Endothelial cell of umbilical vein (primary cell): ENCODE results near the gene HDAC4. TPM values are rescaled to one million over a fixed set of nuclear protein-coding genes. Genes with fewer than 3 reads are reported as not detected.

Source experiments
- BruUV-seq: library from RNA; stranded (reverse); fragments of 400-500 nt; replicated peaks from 2 replicates; lab custom pipeline; 2021; lab: Mats Ljungman, UMichigan
- CTCF ChIA-PET: fragments of 300-600, 350-600 bp; sonication (Branson Sonifier 250); formaldehyde crosslinking; loops from one replicate; lab custom pipeline; 2021; ENCODE audit warnings: antibody characterized with exemption, inconsistent platforms; lab: Charles Lee
- POLR2A ChIA-PET: fragments of 300-600, 350-600 bp; sonication (Branson Sonifier 250); formaldehyde crosslinking; loops from one replicate; lab custom pipeline; 2021; ENCODE audit warnings: antibody characterized with exemption, inconsistent platforms; lab: Charles Lee
- DNase-seq: peaks from one replicate; pipeline ENCODE4 v3.0.0-alpha.2; 2011; ENCODE audit warnings: low read depth, low spot score
- FAIRE-seq: peaks from 2 replicates; lab custom pipeline; 2011; peaks lifted over from hg19 to GRCh38; lab: Jason Lieb, UNC
- H2AFZ ChIP-seq: 2 replicates; pipeline ENCODE4 v1.6.0; 2012; ENCODE audit warnings: low read depth, low read length, control low read depth, inconsistent platforms
- H3K27ac ChIP-seq: 2 replicates; pipeline ENCODE4 v1.5.1; 2011; ENCODE audit warnings: low read depth, mild to moderate bottlenecking, control low read depth, low read length, moderate library complexity; ENCODE audit not compliant: insufficient read depth
- H3K27me3 ChIP-seq, 2 experiments: 2 replicates each; pipeline versions ENCODE4 v1.6.0 to v1.6.1; 2011; ENCODE audit warnings: low read length in 2 of 2, mixed read lengths in 1 of 2; ENCODE audit not compliant: control insufficient read depth in 2 of 2, insufficient read depth in 2 of 2
- H3K36me3 ChIP-seq, 2 experiments: 2 replicates in 1 of 2; 3 replicates in 1 of 2; pipeline ENCODE4 v1.5.1; 2011; ENCODE audit warnings: low read length in 2 of 2, mild to moderate bottlenecking in 1 of 2, moderate library complexity in 1 of 2; ENCODE audit not compliant: control insufficient read depth in 2 of 2, insufficient read depth in 2 of 2; ENCODE audit errors: extremely low read depth in 1 of 2
- H3K4me1 ChIP-seq: 3 replicates; pipeline ENCODE4 v1.5.1; 2011; ENCODE audit warnings: mild to moderate bottlenecking, low read length; ENCODE audit not compliant: control insufficient read depth, insufficient read depth; ENCODE audit errors: extremely low read depth
- H3K4me2 ChIP-seq: 2 replicates; pipeline ENCODE4 v1.6.1; 2011; ENCODE audit warnings: low read length, control low read depth, mixed read lengths; ENCODE audit not compliant: insufficient read depth
- H3K4me3 ChIP-seq, 3 experiments: fragments of 200-600 bp in 1 of 3; sonication (generic), shearing (Covaris generic) in 1 of 3; replicated peaks in 1 of 3; 2 replicates each; pipeline ENCODE4 v1.5.1; 2011 to 2016; ENCODE audit warnings: control low read depth in 3 of 3, low read length in 3 of 3, mild to moderate bottlenecking in 2 of 3, inconsistent platforms in 1 of 3, low read depth in 1 of 3, moderate library complexity in 1 of 3; ENCODE audit not compliant: insufficient read depth in 1 of 3
- H3K79me2 ChIP-seq: 2 replicates; pipeline ENCODE4 v1.6.0; 2012; ENCODE audit warnings: low read length, inconsistent platforms; ENCODE audit not compliant: control insufficient read depth, insufficient read depth
- H3K9ac ChIP-seq: replicated peaks from 2 replicates; pipeline ENCODE3; 2011; ENCODE audit warnings: low read length, control low read depth; ENCODE audit not compliant: insufficient read depth; ENCODE audit errors: extremely low read depth
- H3K9me1 ChIP-seq: replicated peaks from 3 replicates; pipeline ENCODE4 v1.6.0; 2011; ENCODE audit warnings: mild to moderate bottlenecking, low read length; ENCODE audit not compliant: control insufficient read depth, insufficient read depth; ENCODE audit errors: extremely low read depth
- H3K9me3 ChIP-seq: replicated peaks from 2 replicates; pipeline ENCODE4 v1.5.1; 2012; ENCODE audit warnings: low read length, inconsistent platforms; ENCODE audit not compliant: control insufficient read depth, insufficient read depth
- H4K20me1 ChIP-seq: replicated peaks from 2 replicates; pipeline ENCODE3; 2011; ENCODE audit warnings: mild to moderate bottlenecking, low read length; ENCODE audit not compliant: control insufficient read depth, insufficient read depth; ENCODE audit errors: extremely low read depth
- CTCF ChIP-seq, 2 donors: IDR thresholded peaks; 1 replicate in 1 of 2; 2 replicates in 1 of 2; pipeline ENCODE4 v1.5.1; 2011; ENCODE audit warnings: low read length in 2 of 2, mild to moderate bottlenecking in 2 of 2, moderate library complexity in 2 of 2, control low read depth in 1 of 2, inconsistent platforms in 1 of 2, low read depth in 1 of 2; ENCODE audit not compliant: insufficient read depth in 1 of 2; ENCODE audit errors: extremely low read depth in 1 of 2
- EZH2 ChIP-seq: IDR thresholded peaks from 2 replicates; pipeline ENCODE4 v1.6.1; 2012; ENCODE audit warnings: borderline replicate concordance, low read depth, mild to moderate bottlenecking, moderate library complexity, low read length, inconsistent platforms; ENCODE audit not compliant: severe bottlenecking
- FOS ChIP-seq: IDR thresholded peaks from 2 replicates; pipeline ENCODE4 v1.6.1; 2011; ENCODE audit warnings: mild to moderate bottlenecking, low read length, moderate library complexity, borderline replicate concordance; ENCODE audit not compliant: insufficient read depth
- GATA2 ChIP-seq: IDR thresholded peaks from 2 replicates; pipeline ENCODE4 v1.7.0; 2011; ENCODE audit warnings: low read depth, mild to moderate bottlenecking, moderate library complexity, mixed read lengths, low read length; ENCODE audit not compliant: insufficient read length, insufficient read depth
- JUN ChIP-seq: IDR thresholded peaks from 2 replicates; pipeline ENCODE4 v1.6.1; 2011; ENCODE audit warnings: borderline replicate concordance, low read depth; ENCODE audit not compliant: insufficient read length, insufficient read depth
- MYC ChIP-seq: IDR thresholded peaks from one replicate; pipeline ENCODE4 v1.6.1; 2011; ENCODE audit warnings: mild to moderate bottlenecking, low read depth, low read length
- POLR2A ChIP-seq: IDR thresholded peaks from 2 replicates; pipeline ENCODE4 v1.6.1; 2012; ENCODE audit warnings: low read depth, mild to moderate bottlenecking, control low read depth, low read length
- POLR2AphosphoS5 ChIP-seq: IDR thresholded peaks from 2 replicates; pipeline ENCODE4 v1.6.1; 2012; ENCODE audit warnings: low read depth, mild to moderate bottlenecking, control low read depth, low read length, moderate library complexity; ENCODE audit not compliant: insufficient read depth
- dilution Hi-C: fragments of 300-500 bp; cut with MboI; formaldehyde crosslinking; loops from one replicate; pipeline ENCODE4 v1.15.0; 2019; ENCODE audit warnings: low sequenced_read_pairs; ENCODE audit not compliant: extremely low pct_ligation_motif_present
- intact Hi-C: fragments of 100-400 bp; cut with micrococcal nuclease; formaldehyde crosslinking; loops from one replicate; pipeline ENCODE4 v1.10.0; 2022
- polyA plus RNA-seq, 4 experiments: library from polyadenylated mRNA; depleted of rRNA in 3 of 4; stranded (reverse) in 3 of 4; unstranded in 1 of 4; fragments of >200 nt; gene quantifications; 2 replicates each; pipeline versions ENCODE4 v1.2.1 to v1.2.3, GENCODE V29; 2011 to 2012; ENCODE audit warnings: missing spikeins in 1 of 4
- total RNA-seq: library from RNA; stranded (reverse); gene quantifications from 2 replicates; pipeline ENCODE4 v1.2.3, GENCODE V29; 2021
- TF ChIP-seq, protein P1 (sequence below): IDR thresholded peaks from 2 replicates; pipeline ENCODE4 v1.6.1; 2011; ENCODE audit not compliant: insufficient read depth, insufficient read length

Gene HDAC4
- total and polyA plus RNA-seq, 2 donors (not counting 3 experiments of a cell fraction or from before 2014, with no cell fraction given), result 13.4 to 33.0 TPM

GRCh38 chr2:239127513-239127912 lies 273.3 kb downstream of the HDAC4 start:
- H3K4me1 ChIP-seq, result no peaks in the 10 kb centered on the region
- H3K27ac ChIP-seq, result no peak overlapping the region
- BruUV-seq, result no TSS peak
- TF ChIP-seq, protein P1, sequence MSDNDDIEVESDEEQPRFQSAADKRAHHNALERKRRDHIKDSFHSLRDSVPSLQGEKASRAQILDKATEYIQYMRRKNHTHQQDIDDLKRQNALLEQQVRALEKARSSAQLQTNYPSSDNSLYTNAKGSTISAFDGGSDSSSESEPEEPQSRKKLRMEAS, result no peak
- no peak for TF ChIP-seq POLR2AphosphoS5
- TF ChIP-seq GATA2, result no peak
- no peak for TF ChIP-seq POLR2A
- TF ChIP-seq EZH2, result no peak
- no peak for TF ChIP-seq FOS
- TF ChIP-seq JUN, result no peak
- no peak for TF ChIP-seq MYC
- no peak for TF ChIP-seq CTCF (IDR thresholded peaks at IDR 0.05; ENCODE audit: extremely low read depth in 1 of 2, insufficient read depth in 1 of 2, low read depth in 1 of 2, low read length in 2 of 2)
- no peak for DNase-seq
- H3K79me2 ChIP-seq, result no peaks in the 10 kb centered on the region
- H2AFZ ChIP-seq, result no peak overlapping the region
- H3K27me3 ChIP-seq, result no peaks in the 10 kb centered on the region
- H3K4me2 ChIP-seq, result no peak overlapping the region
- ChIA-PET CTCF (no interaction called here), POLR2A (no interaction called here)
- no peak overlapping the region for H3K4me3 ChIP-seq
- intact Hi-C loops, result no loop called here
- no peaks in the 10 kb centered on the region for H3K9me3 ChIP-seq
- peaks cover 0 to 16% of the 10 kb centered on the region in 2 experiments for H3K36me3 ChIP-seq
- H3K9ac ChIP-seq, result no peak overlapping the region
- FAIRE-seq, result no peak
- no peaks in the 10 kb centered on the region for H3K9me1 ChIP-seq
- no peaks in the 10 kb centered on the region for H4K20me1 ChIP-seq
- dilution Hi-C loops, result no loop called here
